HG03196 (cell line): ENCODE results near the gene MS4A14.
"Not testable (repeated sequence)": the region's sequence is repeated elsewhere in the genome, so short reads cannot be mapped to it uniquely, and the experiment has no call there.

Experiments used
- ATAC-seq: cut with Tn5 transposase; IDR thresholded peaks from one replicate; pipeline ENCODE4 v1.9.1; 2021; ENCODE audit not compliant: unreplicated experiment

MS4A14 gene

GRCh38 chr11:60396382-60396781 lies at the start of gene MS4A14:
Gene MS4A14 (plus strand): TSS chr11:60396459. CDS start chr11:60396579, 120 bp downstream.
- no peak for ATAC-seq

- no peak for ATAC-seq
Observed at GRCh38 chr11:60347084-60347797, 49.0 kb upstream of the MS4A14 start.

- no peak for ATAC-seq
Observed at GRCh38 chr11:60348116-60348515, 48.1 kb upstream of the MS4A14 start.

- no peak for ATAC-seq
Observed at GRCh38 chr11:60349990-60350389, 46.3 kb upstream of the MS4A14 start.

- ATAC-seq: no peak
Observed at GRCh38 chr11:60357771-60358170, 38.5 kb upstream of the MS4A14 start.

GRCh38 chr11:60360621-60361020 lies 35.6 kb upstream of the MS4A14 start:
- no peak for ATAC-seq

GRCh38 chr11:60362241-60362640 lies 34.0 kb upstream of the MS4A14 start:
- no peak for ATAC-seq

GRCh38 chr11:60363542-60364470 lies 32.5 kb upstream of the MS4A14 start:
- ATAC-seq: no peak

- not testable (repeated sequence) for ATAC-seq
Observed at GRCh38 chr11:60366262-60366904, 29.9 kb upstream of the MS4A14 start.

GRCh38 chr11:60367009-60367408 lies 29.2 kb upstream of the MS4A14 start:
- peak; percentile 90 for ATAC-seq

GRCh38 chr11:60367896-60368295 lies 28.4 kb upstream of the MS4A14 start:
- no peak for ATAC-seq

- no peak for ATAC-seq
Observed at GRCh38 chr11:60370252-60370810, 25.9 kb upstream of the MS4A14 start.

GRCh38 chr11:60370811-60371298 lies 25.4 kb upstream of the MS4A14 start:
- no peak for ATAC-seq

GRCh38 chr11:60371386-60371785 lies 24.9 kb upstream of the MS4A14 start:
- no peak for ATAC-seq

GRCh38 chr11:60371854-60372253 lies 24.4 kb upstream of the MS4A14 start:
- ATAC-seq: no peak

- no peak for ATAC-seq
Observed at GRCh38 chr11:60372767-60373166, 23.5 kb upstream of the MS4A14 start.

GRCh38 chr11:60375316-60375715 lies 20.9 kb upstream of the MS4A14 start:
- ATAC-seq: no peak

GRCh38 chr11:60376601-60377000 lies 19.7 kb upstream of the MS4A14 start:
- no peak for ATAC-seq

GRCh38 chr11:60377401-60378136 lies 18.7 kb upstream of the MS4A14 start:
- no peak for ATAC-seq

- peak; percentile 92 for ATAC-seq
Observed at GRCh38 chr11:60378354-60378753, 17.9 kb upstream of the MS4A14 start, which contains the start of gene MS4A7. Gene MS4A7 (plus strand): TSS chr11:60378532. CDS start chr11:60383142, 4,610 bp downstream.
